ENCODE data around the gene FGF5.

FGF5 gene

DNA sequence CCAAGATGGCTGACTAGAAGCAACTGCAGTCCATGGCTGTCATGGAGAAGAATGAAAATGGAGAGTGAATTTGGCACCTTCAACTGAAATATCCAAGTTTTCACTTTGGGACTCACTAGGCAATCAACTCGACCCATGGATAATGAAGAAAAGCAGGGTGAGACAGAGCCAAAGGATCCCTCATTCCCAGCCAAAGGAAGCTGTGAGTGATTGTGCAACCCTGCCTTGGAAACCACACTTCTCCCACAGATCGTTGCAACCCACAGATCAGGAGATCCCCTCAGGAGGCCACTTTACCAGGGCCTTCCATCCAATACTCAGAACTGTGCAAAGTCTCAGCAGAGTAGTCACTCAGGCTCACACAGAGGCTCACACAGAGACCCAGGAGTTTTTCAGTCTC, 73.6 kb downstream of the FGF5 start:
- no peak for DNase-seq (ENCODE audit: low spot score)

Measured in cerebellar cortex (tissue), 1 donor.